IPS-NIHi11 (cell line): ENCODE results near the gene CALHM2.
A peak's percentile ranks its signal among the peaks of the same experiment; 100 is the strongest.

Experiments
- DNase-seq: peaks from one replicate; pipeline ENCODE4 v3.0.0; 2012; ENCODE audit warnings: mixed read lengths, low spot score

The CALHM2 gene

GRCh38 chr10:103475437-103475836 lies 23.3 kb upstream of the CALHM2 start:
- no peak for DNase-seq

GRCh38 chr10:103474077-103474476 lies 21.9 kb upstream of the CALHM2 start:
- DNase-seq: no peak

- no peak for DNase-seq
Observed at GRCh38 chr10:103473261-103473671, 21.1 kb upstream of the CALHM2 start.

GRCh38 chr10:103472005-103472404 lies 19.8 kb upstream of the CALHM2 start:
- no peak for DNase-seq

- no peak for DNase-seq
Observed at GRCh38 chr10:103470761-103471653, 18.8 kb upstream of the CALHM2 start.

GRCh38 chr10:103469201-103469600 lies 17.0 kb upstream of the CALHM2 start:
- DNase-seq: no peak

- DNase-seq: no peak
Observed at GRCh38 chr10:103467406-103467805, 15.2 kb upstream of the CALHM2 start.

- no peak for DNase-seq
Observed at GRCh38 chr10:103466734-103467133, 14.6 kb upstream of the CALHM2 start.

- no peak for DNase-seq
Observed at GRCh38 chr10:103465411-103466179, 13.4 kb upstream of the CALHM2 start.

- no peak for DNase-seq
Observed at GRCh38 chr10:103463499-103463898, 11.3 kb upstream of the CALHM2 start.

- no peak for DNase-seq
Observed at GRCh38 chr10:103459615-103460014, 7.4 kb upstream of the CALHM2 start.

- peak; percentile 93 for DNase-seq
Observed at GRCh38 chr10:103458720-103459119, 6.5 kb upstream of the CALHM2 start, which contains the start of gene CALHM1. Gene CALHM1 (minus strand): TSS chr10:103458900. CDS start chr10:103458751, 149 bp downstream.

- no peak for DNase-seq
Observed at GRCh38 chr10:103457896-103458583, 5.9 kb upstream of the CALHM2 start.

GRCh38 chr10:103457176-103457712 lies 5.1 kb upstream of the CALHM2 start:
- no peak for DNase-seq

GRCh38 chr10:103456074-103456660 lies 4.0 kb upstream of the CALHM2 start:
- DNase-seq: no peak

- no peak for DNase-seq
Observed at GRCh38 chr10:103455235-103455634, 3.1 kb upstream of the CALHM2 start.

GRCh38 chr10:103454026-103454425 lies 1.9 kb upstream of the CALHM2 start:
- DNase-seq: no peak

- no peak for DNase-seq
Observed at GRCh38 chr10:103452506-103453230, 498 bp upstream of the CALHM2 start.

- peak; percentile 64 for DNase-seq
Observed at GRCh38 chr10:103451091-103451813, 918 bp downstream of the CALHM2 start.

- DNase-seq: no peak
Observed at GRCh38 chr10:103450201-103450695, 1.9 kb downstream of the CALHM2 start.
